Activated CD4-positive, alpha-beta T cell treated with anti-CD3 and anti-CD28 coated beads, Interleukin-2, amount 50 U/mL, for 48 hours (primary cell): ENCODE measurements around the gene EFTUD2.
"Not testable (repeated sequence)": the region's sequence is repeated elsewhere in the genome, so short reads cannot be mapped to it uniquely, and the experiment has no call there.

Experiments
- DNase-seq, 2 experiments: peaks; one replicate each; pipeline ENCODE4 v3.0.0-alpha.2; 2020

Gene EFTUD2

DNA sequence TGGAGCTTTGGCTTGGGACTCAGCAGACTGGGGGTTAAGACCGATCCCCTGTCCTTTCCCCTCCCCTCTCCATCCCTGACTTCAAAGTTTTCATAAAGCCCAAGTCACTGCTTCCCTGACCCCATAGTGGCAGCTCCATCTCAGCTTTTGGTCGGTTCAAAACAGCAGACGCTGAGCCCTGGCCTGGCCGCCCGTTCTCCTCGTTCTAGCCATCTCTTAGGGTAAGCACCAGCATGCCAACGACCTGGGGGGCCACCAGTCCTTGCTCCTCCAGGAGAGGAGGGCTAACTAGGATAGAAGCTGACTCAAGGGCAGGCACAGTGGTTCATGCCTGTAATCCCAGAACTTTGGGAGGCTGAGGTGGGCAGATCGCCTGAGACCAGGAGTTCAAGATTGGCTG, 53.0 kb downstream of the EFTUD2 start:
- DNase-seq = no peak

DNA sequence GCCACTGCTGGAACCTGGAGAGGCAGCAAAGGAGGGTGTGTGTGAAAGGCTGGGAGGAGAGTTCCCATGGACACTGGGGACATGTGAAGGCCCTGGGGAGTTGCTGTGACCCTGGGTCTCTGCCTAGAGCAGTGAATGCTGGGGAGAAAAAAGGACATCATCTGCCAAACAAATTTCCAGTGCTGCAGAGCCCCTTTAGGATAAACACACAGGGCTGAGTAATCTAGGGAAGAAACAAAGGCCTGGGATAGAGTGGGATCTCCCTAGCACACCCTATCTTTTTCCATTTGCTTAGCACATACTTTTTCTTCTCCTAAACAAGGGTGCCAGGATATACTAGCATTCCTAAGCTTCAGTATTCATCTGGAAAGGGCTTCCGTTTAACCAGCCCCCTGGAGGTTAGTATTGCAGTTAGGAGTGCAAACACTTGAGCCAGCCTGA, 54.8 kb downstream of the EFTUD2 start:
- DNase-seq = no peak

DNA sequence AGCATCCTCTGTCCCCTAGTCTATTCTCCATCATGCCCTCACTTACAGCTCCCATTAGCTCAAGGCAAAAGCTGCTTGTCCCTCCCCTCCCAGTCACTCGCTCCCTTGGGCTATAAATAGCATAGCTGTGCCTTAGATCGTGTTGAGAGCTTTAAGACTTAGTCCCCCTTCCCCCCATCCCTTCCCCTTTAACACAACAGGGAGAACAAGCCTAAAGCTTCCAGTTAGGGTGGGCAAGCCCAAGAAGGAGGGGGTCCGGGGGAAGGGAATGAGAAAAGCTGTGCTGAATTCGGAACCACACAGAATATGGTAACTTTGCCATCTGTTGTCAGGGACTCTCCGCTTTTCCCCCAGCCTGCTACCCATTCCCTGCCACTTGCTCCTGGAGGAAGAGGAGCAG, 56.5 kb downstream of the EFTUD2 start:
- no peak for DNase-seq

DNA sequence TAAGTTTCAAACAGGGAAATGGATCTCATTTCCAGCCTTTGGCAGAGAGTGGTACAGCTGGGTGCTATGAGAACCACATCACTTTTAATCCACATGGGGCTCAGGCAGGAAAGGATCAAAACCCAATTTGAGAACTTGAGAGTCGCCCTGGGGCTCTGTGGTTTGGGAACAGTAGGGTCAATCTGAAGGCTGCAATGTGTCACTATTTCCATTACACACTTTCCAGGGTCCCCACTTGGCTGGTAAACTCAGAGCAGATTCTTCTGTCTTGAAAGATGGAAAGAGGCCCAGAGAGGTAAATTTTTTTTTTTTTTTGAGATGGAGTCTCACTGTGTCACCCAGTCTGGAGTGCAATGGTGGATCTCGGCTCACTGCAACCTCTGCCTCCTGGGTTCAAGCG, 58.3 kb downstream of the EFTUD2 start:
- DNase-seq = no peak

DNA sequence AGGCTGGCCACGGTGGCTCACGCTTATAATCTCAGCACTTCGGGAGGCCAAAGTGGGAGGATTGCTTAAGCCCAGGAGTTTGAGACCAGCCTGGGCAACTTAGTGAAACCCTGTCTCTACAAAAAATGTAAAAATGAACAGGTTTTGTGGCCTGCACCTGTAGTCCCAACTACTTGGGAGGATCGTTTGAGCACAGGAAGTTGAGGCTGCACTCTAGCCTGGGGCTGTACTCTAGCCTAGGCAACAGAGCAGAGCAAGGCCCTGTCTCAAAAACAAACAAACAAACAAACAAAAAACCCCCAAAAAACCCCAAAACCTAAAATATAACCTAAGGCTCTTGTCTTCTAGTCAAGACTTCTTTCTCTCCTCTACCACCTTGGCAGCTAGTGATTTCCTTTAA, 59.0 kb downstream of the EFTUD2 start:
- no peak for DNase-seq

DNA sequence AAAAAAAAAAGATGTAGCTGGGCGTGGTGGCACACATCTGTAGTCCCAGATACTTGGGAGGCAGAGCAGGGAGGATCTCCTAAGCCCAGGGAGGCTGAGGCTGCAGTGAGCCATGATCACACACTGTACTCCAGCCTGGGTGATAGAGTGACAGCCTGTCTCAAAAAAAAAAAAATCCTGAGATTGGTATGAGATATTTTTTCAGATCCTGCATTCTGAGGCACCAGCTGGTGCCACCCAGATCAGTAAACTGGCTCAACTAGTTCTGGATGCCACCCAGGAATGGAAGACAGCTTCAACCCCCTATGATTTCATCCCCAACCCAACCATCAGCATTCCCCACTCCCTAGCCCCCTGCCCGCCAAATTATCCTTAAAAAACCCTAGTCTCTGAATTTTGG, 62.0 kb downstream of the EFTUD2 start:
- DNase-seq = no peak

DNA sequence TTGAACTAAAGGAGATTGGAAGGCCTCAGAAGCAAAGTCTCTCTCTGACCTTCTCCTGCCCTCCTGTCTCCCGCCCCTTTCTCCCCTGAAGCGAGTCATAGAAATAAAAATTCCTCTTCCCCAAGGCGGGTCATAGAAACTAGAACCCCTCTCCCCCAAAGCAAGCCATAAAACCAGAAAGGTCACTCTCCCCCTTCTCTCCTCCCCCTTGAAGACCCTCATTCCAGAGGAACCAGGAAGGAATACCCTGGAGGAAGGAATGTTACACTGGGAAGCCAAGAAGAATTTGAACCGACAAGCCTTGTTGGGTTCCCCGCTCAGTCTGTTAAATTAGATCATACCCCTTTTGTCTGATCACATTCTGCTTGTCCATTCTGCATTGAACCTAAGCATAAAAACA, 66.4 kb downstream of the EFTUD2 start:
- no peak for DNase-seq

DNA sequence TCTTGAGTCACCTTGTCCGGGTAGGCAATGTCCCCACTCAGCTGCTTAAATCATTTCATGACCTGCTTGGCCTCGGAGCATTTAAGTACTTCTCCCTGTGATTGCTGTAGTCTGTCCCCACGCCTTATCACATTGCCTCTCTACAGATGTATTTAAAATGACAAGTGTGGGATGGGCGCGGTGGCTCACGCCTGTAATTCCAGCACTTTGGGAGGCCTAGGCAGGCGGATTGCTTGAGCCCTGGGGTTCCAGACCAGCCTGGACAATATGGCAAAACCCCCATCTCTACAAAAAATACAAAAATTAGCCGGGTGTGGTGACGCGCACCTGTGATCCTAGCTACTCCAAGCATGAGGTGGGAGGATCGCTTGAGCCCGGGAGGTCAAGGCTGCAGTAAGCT, 67.9 kb downstream of the EFTUD2 start:
- no peak for DNase-seq

DNA sequence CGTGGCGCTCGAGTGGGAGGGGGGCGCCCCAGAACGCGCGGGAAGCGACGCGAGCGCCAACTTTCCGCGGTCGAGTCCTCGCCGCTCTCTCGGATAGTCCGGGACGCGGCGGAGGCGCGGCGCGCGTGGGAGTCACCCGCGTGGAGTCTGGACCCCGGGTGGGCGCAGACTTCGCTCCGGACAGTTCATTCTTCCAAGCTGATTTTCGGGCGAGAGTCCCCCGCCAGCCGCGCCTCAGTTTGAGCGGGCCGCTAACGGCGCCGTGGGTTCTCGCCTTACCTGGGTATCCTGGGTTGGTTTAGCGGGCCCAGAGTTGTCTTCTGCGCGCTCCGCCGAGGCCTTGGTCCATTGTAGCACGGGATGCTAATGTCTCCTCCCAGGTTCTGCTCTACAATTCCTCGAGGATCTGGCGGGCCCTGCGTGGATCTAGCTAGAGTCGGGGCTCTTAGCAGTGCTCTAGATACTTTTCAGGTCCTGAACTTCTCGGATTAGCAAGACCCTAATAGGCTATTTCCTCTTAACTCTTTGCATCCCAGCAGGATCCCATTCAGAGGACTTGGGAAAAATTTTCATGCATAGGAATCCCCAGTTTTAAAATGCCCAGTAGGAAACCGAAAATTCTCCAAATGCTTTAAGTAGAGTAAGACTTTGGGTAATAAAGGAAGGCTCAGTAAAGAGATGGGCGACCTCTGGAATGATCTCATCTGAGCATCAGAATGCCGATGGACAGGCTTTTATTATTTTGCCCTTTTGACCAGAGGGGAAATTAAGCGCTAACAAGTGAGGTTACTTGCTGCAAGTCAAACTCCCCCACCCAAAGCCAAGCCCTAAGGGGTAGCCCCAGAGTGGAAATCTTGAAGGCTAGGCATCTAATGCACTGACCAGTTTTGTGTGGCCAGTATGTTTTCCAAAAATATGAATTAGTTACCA, 68.6 kb downstream of the EFTUD2 start:
- DNase-seq = peak in 1 of 2 experiments; percentile 36

DNA sequence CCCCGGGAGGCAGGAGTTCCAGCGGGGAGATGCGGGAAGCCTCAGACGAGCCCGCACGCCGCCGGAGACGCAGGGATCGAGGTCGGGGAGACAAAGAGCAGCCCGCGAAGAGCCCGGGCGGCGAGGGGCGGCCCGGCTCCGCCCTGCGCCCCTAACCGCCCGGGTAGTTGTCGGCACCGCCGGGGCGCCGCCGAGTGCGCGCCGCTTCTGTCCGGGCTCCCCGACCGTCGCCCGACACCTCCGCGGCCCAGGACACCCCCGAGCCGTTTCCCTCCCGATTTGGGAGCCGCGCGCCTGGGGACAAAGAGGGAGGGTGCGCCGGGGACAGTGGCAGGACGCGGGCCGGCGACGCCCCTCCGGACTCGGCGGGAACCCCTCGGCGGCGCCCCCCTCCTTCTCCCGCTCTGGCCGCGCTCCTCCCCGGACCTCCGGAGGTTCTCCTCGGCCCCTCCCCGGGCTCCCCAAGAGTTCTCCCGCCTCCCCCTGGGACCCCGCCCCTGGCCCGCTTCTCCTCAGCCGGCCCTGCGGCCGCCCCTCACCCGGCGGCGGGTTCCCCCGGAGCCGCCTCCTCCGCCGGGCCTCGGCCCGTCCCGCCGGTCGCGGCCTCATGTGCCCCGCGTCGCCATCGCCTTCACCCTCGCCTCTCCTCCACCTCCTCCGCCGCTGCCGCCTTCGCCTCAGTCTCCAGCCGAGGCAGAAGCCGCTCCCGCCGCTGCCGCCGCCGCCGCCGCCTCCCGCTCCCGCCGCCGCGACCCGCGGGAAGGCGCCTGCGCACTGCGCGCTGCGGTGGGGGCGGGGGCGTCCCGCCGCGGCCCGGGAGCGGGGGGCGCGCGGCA, 69.5 kb downstream of the EFTUD2 start, which contains the start of gene GJC1:
Gene GJC1, minus strand, starts transcription at position 765 of the 836 bp plus-strand sequence. CDS start 24,470 bp downstream, outside the sequence.
- DNase-seq = peak; percentile 28 to 30

DNA sequence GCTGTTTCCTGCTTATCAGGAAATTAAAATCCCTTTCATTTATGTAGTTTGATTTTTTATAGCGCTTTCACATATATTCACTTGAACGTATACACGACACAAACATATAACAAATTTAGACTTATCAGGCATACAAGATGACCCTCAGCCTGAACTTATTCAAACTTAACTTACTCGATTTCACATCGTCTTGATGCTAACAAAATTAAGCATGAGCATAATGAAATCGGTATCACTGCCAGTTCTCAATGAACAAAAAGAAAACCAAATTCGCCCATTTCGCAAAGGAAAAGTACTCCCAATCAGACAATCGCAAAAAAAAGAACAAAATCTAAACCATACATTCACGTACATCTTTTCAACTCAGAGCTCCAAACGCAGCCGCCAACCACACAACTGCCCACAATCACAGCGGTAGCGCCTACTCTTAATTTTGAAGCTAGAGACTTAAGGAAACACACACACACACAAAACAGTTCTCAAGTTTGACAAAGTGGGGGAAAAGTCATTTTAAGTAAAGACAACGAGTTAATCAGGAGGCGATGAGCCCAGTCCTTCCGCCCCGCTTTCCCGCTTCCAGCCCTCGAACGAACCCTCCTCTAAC, 70.2 kb downstream of the EFTUD2 start:
- peak; percentile 18 to 25 for DNase-seq

DNA sequence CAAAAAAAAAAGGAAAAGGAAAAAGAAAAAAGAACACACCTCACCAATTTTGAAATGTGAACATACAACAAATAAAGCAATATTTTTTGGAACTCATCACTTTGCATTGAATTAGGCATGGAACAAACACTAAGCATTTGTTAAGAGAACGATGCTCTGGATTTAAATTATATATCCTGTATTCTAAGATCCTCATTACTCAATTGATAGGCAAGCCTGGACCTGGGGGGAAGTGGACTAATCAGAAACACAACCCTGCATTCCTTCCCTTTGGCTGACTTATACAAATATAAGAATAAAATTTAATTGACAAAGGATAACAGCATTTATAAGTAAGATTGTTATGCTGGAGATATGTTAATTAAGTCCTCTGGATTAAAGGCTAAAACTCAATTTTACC, 71.4 kb downstream of the EFTUD2 start:
- no peak for DNase-seq

DNA sequence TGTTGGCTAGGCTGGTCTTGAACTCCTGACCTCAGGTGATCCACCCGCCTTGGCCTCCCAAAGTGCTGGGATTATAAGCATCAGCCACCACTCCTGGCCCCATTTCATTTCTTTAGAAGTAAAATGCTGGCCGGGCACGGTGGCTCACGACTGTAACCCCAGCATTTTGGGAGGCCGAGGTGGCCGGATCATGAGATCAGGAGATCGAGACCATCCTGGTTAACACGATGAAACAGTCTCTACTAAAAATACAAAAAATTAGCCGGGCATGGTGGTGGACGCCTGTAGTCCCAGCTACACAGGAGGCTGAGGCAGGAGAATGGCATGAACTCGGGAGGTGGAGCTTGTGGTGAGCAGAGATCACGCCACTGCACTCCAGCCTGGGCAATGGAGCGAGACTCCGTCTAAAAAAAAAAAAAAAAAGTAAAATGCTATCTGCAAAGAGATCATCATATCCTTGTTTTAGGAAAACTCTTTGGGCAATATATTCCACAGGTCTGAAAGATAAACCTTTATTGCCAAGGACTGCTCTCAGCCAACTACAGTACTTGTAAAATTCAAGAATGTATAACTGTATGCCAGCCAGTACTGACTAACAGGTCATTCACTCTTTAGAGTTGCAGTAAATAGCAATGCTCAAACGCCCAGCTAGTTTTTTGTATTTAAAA, 73.0 kb downstream of the EFTUD2 start:
- DNase-seq = no peak

DNA sequence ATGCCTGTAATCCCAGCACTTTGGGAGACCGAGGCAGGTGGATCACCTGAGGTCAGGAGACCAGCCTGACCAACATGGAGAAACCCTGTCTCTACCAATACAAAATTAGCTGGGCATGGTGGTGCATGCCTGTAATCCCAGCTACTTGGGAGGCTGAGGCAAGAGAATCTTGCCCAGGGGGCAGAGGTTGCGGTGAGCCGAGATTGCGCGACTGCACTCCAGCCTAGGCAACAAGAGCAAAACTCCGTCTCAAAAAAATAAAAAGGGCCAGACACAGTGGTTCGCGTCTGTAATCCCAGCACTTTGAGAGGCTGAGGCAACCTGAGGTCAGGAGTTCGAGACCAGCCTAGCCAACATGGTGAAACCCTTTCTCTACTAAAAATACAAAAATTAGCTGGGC, 74.0 kb downstream of the EFTUD2 start:
- not testable (repeated sequence) for DNase-seq

DNA sequence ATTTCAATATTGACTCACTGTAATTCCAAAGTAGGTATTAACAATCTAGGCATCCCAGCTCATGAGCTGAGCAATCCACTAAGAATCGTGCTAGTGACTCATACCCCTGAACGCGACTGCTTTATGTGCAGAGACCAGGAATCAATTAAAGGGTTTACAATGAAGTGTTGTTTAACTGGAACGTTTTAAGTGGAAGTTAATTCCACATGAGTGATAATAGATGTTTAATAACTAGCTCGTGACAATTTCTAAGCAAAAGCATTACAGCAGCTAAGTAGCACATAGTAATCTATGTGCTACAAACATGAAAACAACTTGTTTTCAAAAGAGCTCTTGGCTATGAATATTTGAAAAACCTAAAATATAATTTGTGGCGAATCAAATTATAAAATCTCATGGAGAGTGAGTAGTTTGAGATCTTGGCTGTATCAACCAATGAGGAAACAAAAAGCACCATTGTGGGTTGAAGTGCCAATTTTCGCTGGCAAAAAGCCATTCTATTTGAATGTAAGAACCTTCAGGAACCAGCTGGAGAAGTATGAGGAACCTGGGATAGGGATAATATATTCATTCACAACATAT, 78.5 kb downstream of the EFTUD2 start:
- DNase-seq = no peak

DNA sequence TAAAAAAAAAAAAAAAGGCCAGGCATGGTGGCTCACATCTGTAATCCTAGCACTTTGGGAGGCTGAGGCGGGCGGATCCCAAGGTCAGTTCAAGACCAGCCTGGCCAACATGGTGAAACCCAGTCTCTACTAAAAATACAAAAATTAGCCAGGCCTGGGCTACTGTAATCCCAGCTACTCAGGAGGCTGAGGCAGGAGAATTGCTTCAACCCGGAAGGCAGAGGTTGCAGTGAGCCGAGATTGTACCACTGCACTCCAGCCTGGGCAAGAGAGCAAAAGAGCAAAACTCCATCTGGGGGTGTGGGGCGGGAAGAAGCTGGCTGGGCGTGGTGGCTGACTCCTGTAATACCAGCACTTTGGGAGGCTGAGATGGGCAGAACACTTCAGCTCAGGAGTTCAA, 80.7 kb downstream of the EFTUD2 start:
- not testable (repeated sequence) for DNase-seq

DNA sequence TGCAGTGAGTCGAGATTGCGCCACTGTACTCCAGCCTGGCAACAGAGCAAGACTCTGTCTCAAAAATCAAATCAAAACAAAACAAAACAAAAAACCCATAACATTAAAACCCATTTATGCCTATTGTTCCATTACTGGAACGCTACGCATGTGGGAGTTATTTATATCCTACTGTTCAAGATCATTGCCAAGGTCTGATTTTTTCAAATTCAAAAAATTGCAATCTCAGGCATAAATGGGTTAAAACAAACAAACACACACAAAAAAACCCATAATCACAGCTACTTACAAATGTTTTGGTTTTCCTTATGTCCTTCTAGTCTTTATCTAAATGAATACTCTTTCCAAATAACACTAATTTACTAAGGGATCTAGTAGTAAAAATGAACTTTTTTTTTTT, 87.0 kb downstream of the EFTUD2 start:
- DNase-seq = no peak

DNA sequence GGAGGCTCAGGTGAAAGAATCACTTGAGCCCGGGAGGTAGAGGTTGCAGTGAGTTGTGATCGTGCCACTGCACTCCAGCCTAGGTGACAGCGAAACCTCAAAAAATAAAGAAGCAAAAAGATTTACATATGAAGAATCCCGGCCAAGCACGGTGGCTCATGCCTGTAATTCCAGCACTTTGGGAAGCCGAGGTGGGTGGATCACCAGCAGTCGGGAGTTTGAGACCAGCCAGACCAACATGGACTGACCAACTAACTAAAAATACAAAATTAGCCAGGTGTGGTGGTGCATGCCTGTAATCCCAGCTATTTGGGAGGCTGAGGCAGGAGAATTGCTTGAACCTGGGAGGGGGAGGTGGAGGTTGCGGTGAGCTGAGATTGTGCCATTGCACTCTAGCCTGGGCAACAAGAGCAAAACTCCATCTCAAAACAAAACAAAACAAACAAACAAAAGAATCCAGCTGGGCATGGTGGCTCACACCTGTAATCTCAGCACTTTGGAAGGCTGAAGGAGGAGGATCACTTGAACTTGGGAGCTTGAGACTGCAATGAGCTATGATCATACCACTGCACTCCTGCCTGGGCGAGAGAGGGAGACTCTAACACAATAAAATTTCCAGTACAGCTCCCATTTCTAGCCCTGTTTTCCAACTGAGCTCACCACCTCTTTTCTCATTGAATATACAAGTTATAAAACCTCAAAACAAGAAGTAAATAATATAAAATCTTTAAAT, 90.4 kb downstream of the EFTUD2 start:
- DNase-seq = not testable (repeated sequence)

DNA sequence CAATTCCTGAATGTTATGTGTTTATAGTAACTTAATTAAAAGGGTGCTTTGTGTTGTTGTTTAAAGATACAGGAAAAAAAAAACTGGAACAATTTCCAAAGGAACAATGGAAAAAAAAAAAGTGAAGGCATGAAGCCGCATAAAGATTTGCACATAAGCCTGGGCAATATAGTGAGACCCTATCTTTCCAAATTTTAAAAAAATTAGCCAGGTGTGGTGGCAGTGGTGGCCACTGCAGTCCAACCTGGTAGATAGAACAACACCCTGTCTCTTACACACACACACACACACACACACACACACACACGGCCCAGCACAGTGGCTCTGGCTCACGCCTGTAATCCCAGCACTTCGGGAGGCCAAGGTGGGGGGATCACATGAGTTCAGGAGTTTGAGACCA, 91.1 kb downstream of the EFTUD2 start:
- DNase-seq = no peak

DNA sequence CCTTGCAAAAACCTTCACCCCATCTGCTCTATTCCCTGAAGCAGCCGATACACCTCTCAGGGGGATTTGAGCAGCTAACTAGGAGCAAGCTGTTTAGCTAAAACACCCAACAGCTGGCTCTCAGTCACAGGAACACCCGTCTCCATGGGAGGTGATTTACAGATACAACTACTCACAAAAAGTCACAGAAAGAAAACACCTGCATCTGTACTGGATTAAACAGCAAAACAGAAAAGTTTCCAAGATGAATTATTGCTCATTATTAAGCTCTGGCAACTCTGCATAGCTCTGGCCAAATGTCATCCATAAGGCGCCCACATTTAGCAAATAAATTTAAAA, 91.5 kb downstream of the EFTUD2 start:
- DNase-seq = no peak

DNA sequence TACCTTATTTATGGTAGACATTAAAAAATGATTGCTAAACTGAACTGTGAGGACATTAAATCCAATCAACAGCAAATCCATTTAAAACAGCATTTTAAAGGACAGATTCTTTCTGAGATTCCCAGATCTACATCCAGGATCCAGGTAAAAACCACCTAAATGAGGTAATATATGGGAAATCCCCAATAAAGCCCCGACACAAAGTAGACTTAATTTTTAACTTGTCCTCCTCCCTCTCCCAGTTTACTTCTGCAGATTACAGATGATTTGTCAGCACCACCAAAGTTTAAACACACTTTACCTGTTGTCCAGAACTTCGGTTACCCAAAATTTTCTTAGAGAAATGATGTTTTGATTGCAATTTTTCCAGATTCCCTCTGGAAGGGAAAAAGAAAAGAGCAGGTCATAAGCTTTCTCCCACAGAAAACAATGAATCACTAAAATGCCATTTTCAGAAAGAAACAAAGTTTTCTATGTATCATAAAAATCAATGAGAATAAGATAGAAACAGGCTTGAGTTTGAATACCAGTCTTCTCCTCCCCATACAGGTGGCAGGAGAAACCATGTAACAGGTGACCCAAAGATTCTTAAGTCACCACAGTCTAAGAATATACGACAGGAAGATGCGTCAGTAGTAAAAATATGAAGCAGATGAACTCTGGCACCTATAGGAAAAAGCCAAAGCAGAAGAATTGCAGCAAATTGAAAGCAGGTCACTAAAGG, 92.0 kb downstream of the EFTUD2 start:
- no peak for DNase-seq
